H1 (cell line): ENCODE measurements around the gene SLC9A2.

Experiments
- BRCA1 ChIP-seq: IDR thresholded peaks from 2 replicates; pipeline ENCODE4 v1.6.1; 2012; ENCODE audit warnings: low read depth, low read length, improper control_type of control experiment
- EP300 ChIP-seq, 2 experiments: IDR thresholded peaks; 1 replicate in 1 of 2; 2 replicates in 1 of 2; pipeline ENCODE4 v1.6.1; 2011 to 2012; ENCODE audit warnings: low read depth in 2 of 2, low read length in 2 of 2, mild to moderate bottlenecking in 2 of 2, borderline replicate concordance in 1 of 2, inconsistent platforms in 1 of 2, moderate library complexity in 1 of 2

DNA sequence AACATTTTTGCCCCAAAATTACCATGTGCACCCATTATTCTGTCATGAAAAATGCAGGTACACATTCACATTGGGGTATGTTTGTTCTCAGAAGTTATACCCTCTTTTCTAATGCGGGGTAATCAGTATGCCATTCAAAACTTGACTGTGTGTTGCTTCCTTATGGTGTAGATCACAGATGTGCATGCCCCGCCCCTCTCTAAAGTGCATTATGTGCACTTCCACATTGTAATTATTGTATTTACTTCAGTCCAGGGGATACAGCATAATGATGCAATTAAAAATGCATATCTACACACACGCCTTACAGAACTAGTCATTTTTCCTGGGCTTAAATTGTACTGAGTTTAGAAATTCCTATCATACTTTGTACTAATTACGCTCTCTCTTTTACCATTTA lies 48.8 kb downstream of the SLC9A2 start:
- no peak for TF ChIP-seq BRCA1
- no peak for TF ChIP-seq EP300 (IDR thresholded peaks at IDR 0.05; ENCODE audit: borderline replicate concordance in 1 of 2, low read depth in 2 of 2, low read length in 2 of 2)
